ENCODE results near the gene RHEX. TPM values are rescaled to one million over a fixed set of nuclear protein-coding genes. Genes with fewer than 3 reads are reported as not detected.

RHEX gene
- polyA plus RNA-seq, 6 donors from 2014 or later: 0.28 to 5.3 (median 0.60) TPM

Other genes starting within 250 kb of the RHEX start
- 10 to 100 TPM in 4 of 6 donors, 1 to 10 TPM in 1, under 1 TPM in 1; 0.11 to 14.4 (median 10.5) TPM for gene SLC41A1, start 240.0 kb upstream of the RHEX start, polyA plus RNA-seq (ENCODE audit: low read depth in 6 of 6)
- gene PM20D1, start 203.0 kb upstream of the RHEX start, polyA plus RNA-seq (ENCODE audit: low read depth in 6 of 6): 1 to 10 TPM in 3 of 6 donors, under 1 TPM in 2, not detected in 1; 0.43 to 3.0 (median 1.0) TPM
- not detected for gene SLC26A9, start 109.7 kb upstream of the RHEX start, polyA plus RNA-seq (ENCODE audit: low read depth in 6 of 6)
- gene RAB7B, start 49.8 kb upstream of the RHEX start, polyA plus RNA-seq (ENCODE audit: low read depth in 6 of 6): not detected
- gene CTSE, start 29.3 kb upstream of the RHEX start, polyA plus RNA-seq (ENCODE audit: low read depth in 6 of 6): not detected
- gene AVPR1B, start 64.2 kb downstream of the RHEX start, polyA plus RNA-seq (ENCODE audit: low read depth in 6 of 6): not detected
- 1 to 10 TPM in 3 of 6 donors, under 1 TPM in 2, not detected in 1; 0.34 to 2.0 (median 1.6) TPM for gene FAM72A, start 149.7 kb downstream of the RHEX start, polyA plus RNA-seq (ENCODE audit: low read depth in 6 of 6)
- gene SRGAP2, start 150.4 kb downstream of the RHEX start, polyA plus RNA-seq (ENCODE audit: low read depth in 6 of 6): 10 to 100 TPM in 4 of 6 donors, 1 to 10 TPM in 2; 8.6 to 31.7 (median 11.5) TPM